ENCODE data around the gene AGAP1. TPM values are rescaled to one million over a fixed set of nuclear protein-coding genes. Genes with fewer than 3 reads are reported as not detected.

AGAP1 gene
- total RNA-seq, 1 donor = 18.5 TPM

- Histone ChIP-seq H2AFZ (ENCODE audit: low read length) (no peak overlapping the region), H3K27me3 (ENCODE audit: insufficient read depth, low read length) (no peaks in the 10 kb centered on the region), H4K20me1 (ENCODE audit: insufficient read depth, low read length) (peaks cover 4% of the 10 kb centered on the region), H3K79me2 (ENCODE audit: insufficient read depth, low read length) (no peaks in the 10 kb centered on the region), H3K27ac (ENCODE audit: low read depth, low read length) (no peak overlapping the region), H3K4me3 (ENCODE audit: insufficient read depth, low read length) (no peak overlapping the region), H3K9me3 (ENCODE audit: low read depth, low read length) (no peaks in the 10 kb centered on the region), H3K4me1 (ENCODE audit: insufficient read depth, low read length) (no peaks in the 10 kb centered on the region), H3K36me3 (ENCODE audit: insufficient read depth, low read length) (no peaks in the 10 kb centered on the region), H3K4me2 (ENCODE audit: insufficient read depth, low read length) (no peak overlapping the region)
- no peak for DNase-seq (ENCODE audit: insufficient read length, low spot score, missing footprints)
- TF ChIP-seq, protein P1, sequence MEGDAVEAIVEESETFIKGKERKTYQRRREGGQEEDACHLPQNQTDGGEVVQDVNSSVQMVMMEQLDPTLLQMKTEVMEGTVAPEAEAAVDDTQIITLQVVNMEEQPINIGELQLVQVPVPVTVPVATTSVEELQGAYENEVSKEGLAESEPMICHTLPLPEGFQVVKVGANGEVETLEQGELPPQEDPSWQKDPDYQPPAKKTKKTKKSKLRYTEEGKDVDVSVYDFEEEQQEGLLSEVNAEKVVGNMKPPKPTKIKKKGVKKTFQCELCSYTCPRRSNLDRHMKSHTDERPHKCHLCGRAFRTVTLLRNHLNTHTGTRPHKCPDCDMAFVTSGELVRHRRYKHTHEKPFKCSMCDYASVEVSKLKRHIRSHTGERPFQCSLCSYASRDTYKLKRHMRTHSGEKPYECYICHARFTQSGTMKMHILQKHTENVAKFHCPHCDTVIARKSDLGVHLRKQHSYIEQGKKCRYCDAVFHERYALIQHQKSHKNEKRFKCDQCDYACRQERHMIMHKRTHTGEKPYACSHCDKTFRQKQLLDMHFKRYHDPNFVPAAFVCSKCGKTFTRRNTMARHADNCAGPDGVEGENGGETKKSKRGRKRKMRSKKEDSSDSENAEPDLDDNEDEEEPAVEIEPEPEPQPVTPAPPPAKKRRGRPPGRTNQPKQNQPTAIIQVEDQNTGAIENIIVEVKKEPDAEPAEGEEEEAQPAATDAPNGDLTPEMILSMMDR (IDR thresholded peaks at IDR 0.05; ENCODE audit: extremely low read depth, low read depth, low read length) = no peak
Observed at GRCh38 chr2:235774153-235774870, 280.5 kb downstream of the AGAP1 start.

GRCh38 chr2:235776531-235776930, 282.7 kb downstream of the AGAP1 start:
- H3K4me1 ChIP-seq (ENCODE audit: insufficient read depth, low read length) = no peaks in the 10 kb centered on the region
- H3K9me3 ChIP-seq (ENCODE audit: low read depth, low read length) = no peaks in the 10 kb centered on the region

GRCh38 chr2:235779444-235779896, 285.6 kb downstream of the AGAP1 start:
- Histone ChIP-seq H3K4me1 (ENCODE audit: insufficient read depth, low read length) (no peaks in the 10 kb centered on the region), H4K20me1 (ENCODE audit: insufficient read depth, low read length) (peaks cover 11% of the 10 kb centered on the region)
- DNase-seq (ENCODE audit: insufficient read length, low spot score, missing footprints) = no peak

More at GRCh38 chr2:235776531-235776930, 282.7 kb downstream of the AGAP1 start:
- no peak for DNase-seq (ENCODE audit: insufficient read length, low spot score, missing footprints)
- TF ChIP-seq, protein P1 (IDR thresholded peaks at IDR 0.05; ENCODE audit: extremely low read depth, low read depth, low read length) = no peak
- Histone ChIP-seq H3K4me3 (ENCODE audit: insufficient read depth, low read length) (no peak overlapping the region), H3K79me2 (ENCODE audit: insufficient read depth, low read length) (no peaks in the 10 kb centered on the region), H3K27ac (ENCODE audit: low read depth, low read length) (no peak overlapping the region), H3K27me3 (ENCODE audit: insufficient read depth, low read length) (no peaks in the 10 kb centered on the region), H3K4me2 (ENCODE audit: insufficient read depth, low read length) (no peak overlapping the region), H3K36me3 (ENCODE audit: insufficient read depth, low read length) (no peaks in the 10 kb centered on the region), H4K20me1 (ENCODE audit: insufficient read depth, low read length) (peaks cover 11% of the 10 kb centered on the region), H2AFZ (ENCODE audit: low read length) (no peak overlapping the region)

GRCh38 chr2:235780401-235780800, 286.6 kb downstream of the AGAP1 start:
- H3K4me3 ChIP-seq (ENCODE audit: insufficient read depth, low read length) = no peak overlapping the region
- no peaks in the 10 kb centered on the region for H3K27me3 ChIP-seq (ENCODE audit: insufficient read depth, low read length)
- no peaks in the 10 kb centered on the region for H3K79me2 ChIP-seq (ENCODE audit: insufficient read depth, low read length)
- H3K4me1 ChIP-seq (ENCODE audit: insufficient read depth, low read length) = no peaks in the 10 kb centered on the region
- H3K4me2 ChIP-seq (ENCODE audit: insufficient read depth, low read length) = no peak overlapping the region
- TF ChIP-seq, protein P1 (IDR thresholded peaks at IDR 0.05; ENCODE audit: extremely low read depth, low read depth, low read length) = no peak
- H3K36me3 ChIP-seq (ENCODE audit: insufficient read depth, low read length) = peaks cover 3% of the 10 kb centered on the region
- H3K9me3 ChIP-seq (ENCODE audit: low read depth, low read length) = no peaks in the 10 kb centered on the region
- no peak overlapping the region for H3K27ac ChIP-seq (ENCODE audit: low read depth, low read length)
- H2AFZ ChIP-seq (ENCODE audit: low read length) = no peak overlapping the region
- DNase-seq (ENCODE audit: insufficient read length, low spot score, missing footprints) = no peak
- H4K20me1 ChIP-seq (ENCODE audit: insufficient read depth, low read length) = peaks cover 11% of the 10 kb centered on the region

More at GRCh38 chr2:235779444-235779896, 285.6 kb downstream of the AGAP1 start:
- no peak overlapping the region for H3K4me2 ChIP-seq (ENCODE audit: insufficient read depth, low read length)
- no peaks in the 10 kb centered on the region for H3K79me2 ChIP-seq (ENCODE audit: insufficient read depth, low read length)
- no peaks in the 10 kb centered on the region for H3K9me3 ChIP-seq (ENCODE audit: low read depth, low read length)
- peaks cover 3% of the 10 kb centered on the region for H3K36me3 ChIP-seq (ENCODE audit: insufficient read depth, low read length)
- no peak overlapping the region for H3K27ac ChIP-seq (ENCODE audit: low read depth, low read length)
- TF ChIP-seq, protein P1 (IDR thresholded peaks at IDR 0.05; ENCODE audit: extremely low read depth, low read depth, low read length) = peak; percentile 89
- no peaks in the 10 kb centered on the region for H3K27me3 ChIP-seq (ENCODE audit: insufficient read depth, low read length)
- H2AFZ ChIP-seq (ENCODE audit: low read length) = no peak overlapping the region
- H3K4me3 ChIP-seq (ENCODE audit: insufficient read depth, low read length) = no peak overlapping the region
